NCI-H748 (cell line): ENCODE data around the gene EID3.
A peak's percentile ranks its signal among the peaks of the same experiment; 100 is the strongest.

Experiments used
- DNase-seq: peaks from one replicate; lab custom pipeline; 2025; ENCODE audit not compliant: unreplicated experiment; lab: John Stamatoyannopoulos, UW

The EID3 gene

GRCh38 chr12:104288635-104289274 lies 14.8 kb upstream of the EID3 start:
- DNase-seq = peak; percentile 94

- DNase-seq = no peak
These were observed 13.2 kb upstream of the EID3 start for GRCh38 chr12:104290320-104290719.

GRCh38 chr12:104290855-104291254 lies 12.7 kb upstream of the EID3 start:
- DNase-seq = no peak

GRCh38 chr12:104291867-104292524 lies 11.5 kb upstream of the EID3 start:
- DNase-seq = no peak

- DNase-seq = no peak
These were observed 10.4 kb upstream of the EID3 start for GRCh38 chr12:104292872-104293794.

- DNase-seq = peak; percentile 18
These were observed 9.2 kb upstream of the EID3 start for GRCh38 chr12:104294158-104294859.

GRCh38 chr12:104294927-104295668 lies 8.4 kb upstream of the EID3 start:
- no peak for DNase-seq

- no peak for DNase-seq
These were observed 7.6 kb upstream of the EID3 start for GRCh38 chr12:104295954-104296353.

GRCh38 chr12:104296718-104297117 lies 6.8 kb upstream of the EID3 start:
- DNase-seq = no peak

- no peak for DNase-seq
These were observed 5.9 kb upstream of the EID3 start for GRCh38 chr12:104297477-104298113.

GRCh38 chr12:104299842-104300481 lies 3.6 kb upstream of the EID3 start:
- DNase-seq = no peak

GRCh38 chr12:104304261-104305009 lies 896 bp downstream of the EID3 start:
- DNase-seq = no peak

GRCh38 chr12:104305349-104305748 lies 1.8 kb downstream of the EID3 start:
- no peak for DNase-seq

- DNase-seq = no peak
These were observed 2.8 kb downstream of the EID3 start for GRCh38 chr12:104306376-104306775.

- no peak for DNase-seq
These were observed 3.6 kb downstream of the EID3 start for GRCh38 chr12:104306943-104307654.

- DNase-seq = no peak
These were observed 4.1 kb downstream of the EID3 start for GRCh38 chr12:104307655-104308000.

- DNase-seq = peak; percentile 84
These were observed 6.0 kb downstream of the EID3 start for GRCh38 chr12:104309446-104309993.
